Measurements from ENCODE around the gene GP1BA. TPM values are rescaled to one million over a fixed set of nuclear protein-coding genes. Genes with fewer than 3 reads are reported as not detected.

Gene GP1BA
- total RNA-seq, 1 donor from 2014 or later, result 0.55 TPM

- no peak overlapping the region for H3K27ac ChIP-seq
- peaks cover 57% of the 10 kb centered on the region for H3K36me3 ChIP-seq
- no peak for DNase-seq
- H3K27me3 ChIP-seq, result peaks cover 6% of the 10 kb centered on the region
- no peak for ATAC-seq
- no peak overlapping the region for H3K4me3 ChIP-seq
- intact Hi-C loops (cut with DNase I), result no loop called here
- peaks cover 9% of the 10 kb centered on the region for H3K4me1 ChIP-seq
- no peaks in the 10 kb centered on the region for H3K9me3 ChIP-seq
- no peak for TF ChIP-seq CTCF (IDR thresholded peaks at IDR 0.05)
These were observed 35.5 kb upstream of the GP1BA start for GRCh38 chr17:4896332-4897197.

DNA sequence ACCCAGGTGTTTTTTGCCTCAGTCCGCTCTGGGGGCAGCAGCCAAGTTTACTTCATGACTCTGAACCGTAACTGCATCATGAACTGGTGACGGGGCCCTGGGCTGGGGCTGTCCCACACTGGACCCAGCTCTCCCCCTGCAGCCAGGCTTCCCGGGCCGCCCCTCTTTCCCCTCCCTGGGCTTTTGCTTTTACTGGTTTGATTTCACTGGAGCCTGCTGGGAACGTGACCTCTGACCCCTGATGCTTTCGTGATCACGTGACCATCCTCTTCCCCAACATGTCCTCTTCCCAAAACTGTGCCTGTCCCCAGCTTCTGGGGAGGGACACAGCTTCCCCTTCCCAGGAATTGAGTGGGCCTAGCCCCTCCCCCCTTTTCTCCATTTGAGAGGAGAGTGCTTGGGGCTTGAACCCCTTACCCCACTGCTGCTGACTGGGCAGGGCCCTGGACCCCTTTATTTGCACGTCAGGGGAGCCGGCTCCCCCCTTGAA lies 34.8 kb upstream of the GP1BA start:
- ATAC-seq, result no peak
- Histone ChIP-seq H3K4me3 (no peak overlapping the region), H3K27me3 (peaks cover 6% of the 10 kb centered on the region), H3K36me3 (peaks cover 50% of the 10 kb centered on the region), H3K9me3 (no peaks in the 10 kb centered on the region), H3K27ac (no peak overlapping the region), H3K4me1 (peaks cover 9% of the 10 kb centered on the region)
- intact Hi-C loops (cut with DNase I), result no loop called here
- no peak for DNase-seq
- no peak for TF ChIP-seq CTCF (IDR thresholded peaks at IDR 0.05)

DNA sequence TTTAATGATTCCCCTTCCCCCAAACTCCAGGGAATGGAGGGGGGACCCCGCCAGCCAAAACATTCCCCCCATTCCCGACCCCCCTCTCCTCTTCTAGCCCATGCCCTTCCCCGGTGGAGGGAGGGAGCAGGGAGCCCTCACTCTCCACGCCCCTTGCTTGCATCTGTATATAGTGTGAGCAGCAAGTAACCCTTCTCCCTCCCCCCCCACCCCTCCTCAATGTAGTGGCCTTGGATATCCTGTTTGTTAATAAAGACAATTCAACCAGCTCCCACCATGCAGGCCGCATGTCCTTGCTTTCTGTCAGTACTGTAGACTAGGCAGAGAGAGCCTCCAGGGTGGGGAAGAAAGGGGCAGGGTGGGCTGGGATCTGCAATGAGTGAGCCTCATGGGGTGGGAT lies 34.3 kb upstream of the GP1BA start:
- H3K4me1 ChIP-seq, result peaks cover 9% of the 10 kb centered on the region
- H3K36me3 ChIP-seq, result peaks cover 45% of the 10 kb centered on the region
- DNase-seq (no peak), ATAC-seq (no peak)
- no peaks in the 10 kb centered on the region for H3K9me3 ChIP-seq
- H3K27ac ChIP-seq, result no peak overlapping the region
- H3K4me3 ChIP-seq, result no peak overlapping the region
- no peak for TF ChIP-seq CTCF (IDR thresholded peaks at IDR 0.05)
- intact Hi-C loops (cut with DNase I), result no loop called here
- H3K27me3 ChIP-seq, result peaks cover 6% of the 10 kb centered on the region

DNA sequence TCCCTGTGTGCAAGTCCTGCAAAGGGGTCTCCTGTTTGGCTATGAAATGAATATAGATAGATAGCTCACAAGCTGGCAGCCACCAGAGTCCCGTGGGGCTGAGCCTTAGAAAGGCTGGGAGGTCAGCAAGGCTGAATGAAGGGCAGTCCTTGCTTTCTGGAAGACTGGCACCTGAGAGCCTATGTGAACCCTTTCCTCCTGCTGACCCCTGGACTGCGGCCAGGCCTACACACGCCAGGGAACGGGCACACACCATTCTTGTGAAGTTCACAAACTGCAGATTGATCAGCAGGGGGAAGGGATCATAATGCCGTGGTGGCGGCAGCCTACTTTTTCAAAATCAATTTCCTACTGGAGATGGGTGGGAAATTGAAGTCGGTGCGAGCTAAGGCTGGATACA lies 33.7 kb upstream of the GP1BA start:
- ATAC-seq (no peak), DNase-seq (no peak)
- TF ChIP-seq CTCF (IDR thresholded peaks at IDR 0.05), result no peak
- Histone ChIP-seq H3K27me3 (peaks cover 6% of the 10 kb centered on the region), H3K4me3 (no peak overlapping the region), H3K9me3 (no peaks in the 10 kb centered on the region), H3K4me1 (peaks cover 9% of the 10 kb centered on the region), H3K27ac (no peak overlapping the region), H3K36me3 (peaks cover 39% of the 10 kb centered on the region)
- intact Hi-C loops (cut with DNase I), result no loop called here

GRCh38 chr17:4898927-4899326 lies 33.1 kb upstream of the GP1BA start:
- intact Hi-C loops (cut with DNase I), result no loop called here
- Histone ChIP-seq H3K9me3 (no peaks in the 10 kb centered on the region), H3K27ac (no peak overlapping the region), H3K27me3 (peaks cover 6% of the 10 kb centered on the region), H3K4me3 (peak overlapping the region; percentile 53), H3K36me3 (peaks cover 33% of the 10 kb centered on the region), H3K4me1 (peaks cover 9% of the 10 kb centered on the region)
- TF ChIP-seq CTCF (IDR thresholded peaks at IDR 0.05), result no peak
- ATAC-seq, result no peak
- no peak for DNase-seq

Data from upper lobe of right lung (tissue), 1 donor.